ENCODE measurements around the gene DNAJC1.

The DNAJC1 gene

DNA sequence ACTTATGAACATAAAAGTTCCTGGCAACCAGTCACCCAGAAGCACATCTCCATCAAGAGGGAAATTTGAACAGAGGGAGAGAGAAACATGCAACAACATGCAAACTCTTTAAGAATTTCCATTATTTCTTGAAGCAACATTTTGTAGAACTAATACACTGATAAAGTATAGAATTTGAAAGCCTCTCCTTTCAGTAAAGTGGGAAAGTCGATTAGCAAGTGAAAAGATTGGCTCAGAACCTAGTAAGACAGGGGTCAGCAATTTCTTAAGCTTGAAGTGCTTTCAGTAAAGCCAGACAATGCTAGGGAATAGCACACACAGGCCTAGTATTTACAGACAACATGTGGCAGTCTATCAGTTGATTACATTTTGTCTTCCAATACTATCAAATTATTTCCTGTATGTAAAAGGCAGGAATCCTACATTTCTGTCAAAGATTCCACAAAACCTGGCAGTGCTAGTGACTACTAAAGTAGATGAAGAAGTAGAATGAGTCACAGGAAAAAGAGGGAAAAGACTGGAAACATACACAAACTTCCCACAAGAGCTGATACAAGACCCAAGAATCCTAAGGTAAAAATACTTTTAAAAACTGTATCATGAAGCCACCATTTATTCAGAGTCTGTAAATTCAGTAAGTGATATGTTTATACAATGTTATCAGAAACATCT is 25.2 kb downstream of the DNAJC1 start:
- H3K27ac ChIP-seq (ENCODE audit: low read depth, low read length): no peak overlapping the region
- H3K4me3 ChIP-seq (ENCODE audit: low read depth, low read length): no peak overlapping the region

GRCh38 chr10:21976739-21977138 is 26.8 kb downstream of the DNAJC1 start:
- Histone ChIP-seq H3K79me2 (ENCODE audit: control insufficient read depth, insufficient read depth, low read length, unreplicated experiment) (peaks cover 44% of the 10 kb centered on the region), H2AFZ (ENCODE audit: low read length, unreplicated experiment) (no peak overlapping the region), H3K27ac (ENCODE audit: low read depth, low read length) (no peak overlapping the region), H3K4me1 (ENCODE audit: control insufficient read depth, insufficient read depth, low read length, unreplicated experiment) (peaks cover 23% of the 10 kb centered on the region), H3K27me3 (ENCODE audit: insufficient read depth, low read length) (no peaks in the 10 kb centered on the region), H3K4me3 (ENCODE audit: low read depth, low read length) (no peak overlapping the region), H3K36me3 (ENCODE audit: insufficient read depth, low read length) (no peaks in the 10 kb centered on the region)

More for the DNA sequence above, 25.2 kb downstream of the DNAJC1 start:
- Histone ChIP-seq H3K79me2 (ENCODE audit: control insufficient read depth, insufficient read depth, low read length, unreplicated experiment) (peaks cover 49% of the 10 kb centered on the region), H3K27me3 (ENCODE audit: insufficient read depth, low read length) (no peaks in the 10 kb centered on the region), H3K36me3 (ENCODE audit: insufficient read depth, low read length) (no peaks in the 10 kb centered on the region), H2AFZ (ENCODE audit: low read length, unreplicated experiment) (no peak overlapping the region), H3K4me1 (ENCODE audit: control insufficient read depth, insufficient read depth, low read length, unreplicated experiment) (peaks cover 17% of the 10 kb centered on the region)

- Histone ChIP-seq H3K4me1 (ENCODE audit: control insufficient read depth, insufficient read depth, low read length, unreplicated experiment) (peaks cover 23% of the 10 kb centered on the region), H3K27ac (ENCODE audit: low read depth, low read length) (no peak overlapping the region), H2AFZ (ENCODE audit: low read length, unreplicated experiment) (no peak overlapping the region), H3K27me3 (ENCODE audit: insufficient read depth, low read length) (no peaks in the 10 kb centered on the region), H3K36me3 (ENCODE audit: insufficient read depth, low read length) (no peaks in the 10 kb centered on the region), H3K79me2 (ENCODE audit: control insufficient read depth, insufficient read depth, low read length, unreplicated experiment) (peaks cover 40% of the 10 kb centered on the region), H3K4me3 (ENCODE audit: low read depth, low read length) (no peak overlapping the region)
These were observed 27.2 kb downstream of the DNAJC1 start for GRCh38 chr10:21976280-21976679.

DNA sequence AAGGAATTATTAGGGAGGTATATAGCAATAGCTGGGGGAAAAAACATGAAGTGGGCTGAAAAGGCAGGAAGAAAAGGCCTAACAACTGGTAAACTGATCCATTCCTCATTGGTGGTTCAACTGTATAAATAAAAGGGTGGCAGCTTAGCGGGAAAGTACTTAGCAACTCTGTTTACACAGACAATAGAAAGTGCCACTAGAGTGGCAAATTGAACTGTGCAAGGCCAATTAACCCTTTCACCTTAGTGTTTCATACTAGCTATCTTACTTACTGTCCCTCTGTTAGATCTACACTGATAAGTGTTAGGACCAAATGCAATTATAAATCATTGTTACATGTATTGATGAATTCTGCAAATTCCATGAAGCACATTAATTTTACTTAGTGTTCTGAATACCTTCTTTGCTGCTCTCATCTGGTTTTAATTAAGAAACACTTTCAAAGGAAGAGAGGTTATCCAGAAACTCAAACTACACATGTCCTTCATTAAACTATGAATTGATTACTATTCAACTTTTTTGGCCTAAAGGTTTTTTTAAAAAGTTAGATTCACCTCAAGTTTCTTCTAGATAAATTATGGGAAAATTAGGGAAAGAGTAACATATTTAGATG is 28.0 kb downstream of the DNAJC1 start:
- Histone ChIP-seq H3K79me2 (ENCODE audit: control insufficient read depth, insufficient read depth, low read length, unreplicated experiment) (peaks cover 35% of the 10 kb centered on the region), H3K27me3 (ENCODE audit: insufficient read depth, low read length) (no peaks in the 10 kb centered on the region), H3K36me3 (ENCODE audit: insufficient read depth, low read length) (no peaks in the 10 kb centered on the region), H3K4me3 (ENCODE audit: low read depth, low read length) (no peak overlapping the region), H2AFZ (ENCODE audit: low read length, unreplicated experiment) (no peak overlapping the region), H3K27ac (ENCODE audit: low read depth, low read length) (no peak overlapping the region), H3K4me1 (ENCODE audit: control insufficient read depth, insufficient read depth, low read length, unreplicated experiment) (peaks cover 23% of the 10 kb centered on the region)

DNA sequence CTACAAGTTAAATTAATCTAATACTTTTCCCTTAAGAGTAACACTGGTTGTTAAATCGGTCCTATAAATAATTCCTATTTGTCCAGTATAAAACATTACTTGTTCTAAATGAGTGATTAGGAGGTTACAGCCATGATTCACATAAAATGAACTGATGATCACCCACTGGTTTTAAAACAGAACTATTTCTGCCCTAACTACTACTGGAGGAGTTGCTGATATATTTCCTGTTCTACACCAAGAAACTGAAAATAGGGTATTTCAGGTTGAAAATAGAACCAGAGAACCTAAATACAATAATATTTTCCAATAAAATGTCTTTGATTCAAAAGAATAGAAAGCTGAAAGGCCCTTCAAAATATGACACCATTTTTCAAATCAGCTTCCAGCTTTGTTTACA is 30.9 kb downstream of the DNAJC1 start:
- H2AFZ ChIP-seq (ENCODE audit: low read length, unreplicated experiment): no peak overlapping the region
- peaks cover 10% of the 10 kb centered on the region for H3K4me1 ChIP-seq (ENCODE audit: control insufficient read depth, insufficient read depth, low read length, unreplicated experiment)
- no peaks in the 10 kb centered on the region for H3K36me3 ChIP-seq (ENCODE audit: insufficient read depth, low read length)
- no peak overlapping the region for H3K4me3 ChIP-seq (ENCODE audit: low read depth, low read length)
- peaks cover 28% of the 10 kb centered on the region for H3K79me2 ChIP-seq (ENCODE audit: control insufficient read depth, insufficient read depth, low read length, unreplicated experiment)
- H3K27ac ChIP-seq (ENCODE audit: low read depth, low read length): no peak overlapping the region
- H3K27me3 ChIP-seq (ENCODE audit: insufficient read depth, low read length): no peaks in the 10 kb centered on the region

- H3K79me2 ChIP-seq (ENCODE audit: control insufficient read depth, insufficient read depth, low read length, unreplicated experiment): peaks cover 11% of the 10 kb centered on the region
- peaks cover 6% of the 10 kb centered on the region for H3K4me1 ChIP-seq (ENCODE audit: control insufficient read depth, insufficient read depth, low read length, unreplicated experiment)
These were observed 33.9 kb downstream of the DNAJC1 start for GRCh38 chr10:21969326-21970287.

GRCh38 chr10:21964983-21965665 is 38.4 kb downstream of the DNAJC1 start:
- H3K27ac ChIP-seq (ENCODE audit: low read depth, low read length): no peak overlapping the region
- no peak overlapping the region for H2AFZ ChIP-seq (ENCODE audit: low read length, unreplicated experiment)
- no peaks in the 10 kb centered on the region for H3K27me3 ChIP-seq (ENCODE audit: insufficient read depth, low read length)
- no peaks in the 10 kb centered on the region for H3K36me3 ChIP-seq (ENCODE audit: insufficient read depth, low read length)
- peaks cover 4% of the 10 kb centered on the region for H3K4me1 ChIP-seq (ENCODE audit: control insufficient read depth, insufficient read depth, low read length, unreplicated experiment)
- H3K79me2 ChIP-seq (ENCODE audit: control insufficient read depth, insufficient read depth, low read length, unreplicated experiment): peaks cover 15% of the 10 kb centered on the region
- H3K4me3 ChIP-seq (ENCODE audit: low read depth, low read length): no peak overlapping the region

More at GRCh38 chr10:21969326-21970287, 33.9 kb downstream of the DNAJC1 start:
- H3K27ac ChIP-seq (ENCODE audit: low read depth, low read length): no peak overlapping the region
- H3K27me3 ChIP-seq (ENCODE audit: insufficient read depth, low read length): no peaks in the 10 kb centered on the region
- no peaks in the 10 kb centered on the region for H3K36me3 ChIP-seq (ENCODE audit: insufficient read depth, low read length)
- no peak overlapping the region for H3K4me3 ChIP-seq (ENCODE audit: low read depth, low read length)
- no peak overlapping the region for H2AFZ ChIP-seq (ENCODE audit: low read length, unreplicated experiment)

DNA sequence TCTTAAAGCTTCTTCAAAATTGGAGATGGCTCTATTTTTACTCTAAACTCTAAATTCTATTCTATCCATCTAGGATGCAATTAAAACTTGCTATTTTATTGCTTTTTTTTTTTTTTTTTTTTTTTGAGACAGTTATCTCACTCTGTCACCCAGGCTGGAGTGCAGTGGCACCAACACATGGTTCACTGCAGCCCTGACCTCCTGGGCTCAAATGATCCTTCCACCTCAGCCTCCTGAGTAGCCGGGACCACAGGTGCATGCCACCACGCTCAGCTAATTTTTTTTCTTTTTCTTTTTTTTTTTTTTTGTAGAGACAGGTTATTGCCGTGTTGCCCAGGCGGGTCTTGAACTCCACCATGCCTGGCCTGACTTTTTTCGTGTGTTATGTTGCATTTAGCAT is 41.2 kb downstream of the DNAJC1 start:
- H3K4me1 ChIP-seq (ENCODE audit: control insufficient read depth, insufficient read depth, low read length, unreplicated experiment): peaks cover 4% of the 10 kb centered on the region
- H2AFZ ChIP-seq (ENCODE audit: low read length, unreplicated experiment): no peak overlapping the region
- H3K4me3 ChIP-seq (ENCODE audit: low read depth, low read length): no peak overlapping the region
- H3K36me3 ChIP-seq (ENCODE audit: insufficient read depth, low read length): no peaks in the 10 kb centered on the region
- H3K27me3 ChIP-seq (ENCODE audit: insufficient read depth, low read length): no peaks in the 10 kb centered on the region
- H3K79me2 ChIP-seq (ENCODE audit: control insufficient read depth, insufficient read depth, low read length, unreplicated experiment): peaks cover 21% of the 10 kb centered on the region
- no peak overlapping the region for H3K27ac ChIP-seq (ENCODE audit: low read depth, low read length)

DNA sequence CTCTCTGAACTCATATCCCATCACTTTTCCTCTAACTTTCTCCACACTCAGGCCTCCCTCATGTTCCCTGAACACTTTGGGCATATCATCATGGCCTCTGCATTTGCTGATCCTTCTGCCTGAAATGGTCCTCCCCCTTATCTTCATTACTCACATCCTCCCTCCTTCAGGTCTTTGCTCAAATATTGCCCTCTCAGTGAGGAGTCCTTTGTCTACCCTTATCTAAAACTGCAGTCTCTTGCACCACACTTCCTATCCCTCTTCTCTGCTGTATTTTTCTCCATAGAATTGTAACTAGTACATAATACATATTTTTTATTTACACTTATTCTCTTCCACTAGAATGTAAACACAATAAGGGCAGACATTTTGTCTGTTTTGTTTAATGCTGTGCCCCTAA is 41.7 kb downstream of the DNAJC1 start:
- no peak overlapping the region for H3K27ac ChIP-seq (ENCODE audit: low read depth, low read length)
- peaks cover 4% of the 10 kb centered on the region for H3K4me1 ChIP-seq (ENCODE audit: control insufficient read depth, insufficient read depth, low read length, unreplicated experiment)
- no peak overlapping the region for H2AFZ ChIP-seq (ENCODE audit: low read length, unreplicated experiment)
- peaks cover 21% of the 10 kb centered on the region for H3K79me2 ChIP-seq (ENCODE audit: control insufficient read depth, insufficient read depth, low read length, unreplicated experiment)
- H3K4me3 ChIP-seq (ENCODE audit: low read depth, low read length): no peak overlapping the region
- H3K27me3 ChIP-seq (ENCODE audit: insufficient read depth, low read length): no peaks in the 10 kb centered on the region
- H3K36me3 ChIP-seq (ENCODE audit: insufficient read depth, low read length): no peaks in the 10 kb centered on the region

GRCh38 chr10:21959998-21960397 is 43.5 kb downstream of the DNAJC1 start:
- Histone ChIP-seq H3K36me3 (ENCODE audit: insufficient read depth, low read length) (no peaks in the 10 kb centered on the region), H3K4me1 (ENCODE audit: control insufficient read depth, insufficient read depth, low read length, unreplicated experiment) (peaks cover 4% of the 10 kb centered on the region), H2AFZ (ENCODE audit: low read length, unreplicated experiment) (no peak overlapping the region), H3K79me2 (ENCODE audit: control insufficient read depth, insufficient read depth, low read length, unreplicated experiment) (peaks cover 16% of the 10 kb centered on the region), H3K27me3 (ENCODE audit: insufficient read depth, low read length) (no peaks in the 10 kb centered on the region), H3K27ac (ENCODE audit: low read depth, low read length) (no peak overlapping the region), H3K4me3 (ENCODE audit: low read depth, low read length) (no peak overlapping the region)

All from ACC112 (cell line).